Activated CD4-positive, alpha-beta memory T cell treated with anti-CD3 and anti-CD28 coated beads for 36 hours (primary cell): ENCODE measurements around the gene REC8. TPM values are rescaled to one million over a fixed set of nuclear protein-coding genes. Genes with fewer than 3 reads are reported as not detected.
"Not testable (repeated sequence)": the region's sequence is repeated elsewhere in the genome, so short reads cannot be mapped to it uniquely, and the experiment has no call there.

Source experiments
- CTCF ChIA-PET: fragments of 350-600 bp; sonication (Branson Sonifier 250); formaldehyde crosslinking; loops from one replicate; lab custom pipeline; 2021; ENCODE audit warnings: antibody characterized with exemption, inconsistent platforms; lab: Charles Lee
- POLR2A ChIA-PET: fragments of 350-600 bp; sonication (Branson Sonifier 250); formaldehyde crosslinking; loops from one replicate; lab custom pipeline; 2021; ENCODE audit warnings: antibody characterized with exemption; lab: Charles Lee
- DNase-seq: peaks from one replicate; pipeline ENCODE4 v3.0.0-alpha.2; 2020
- H3K27ac Mint-ChIP-seq: one replicate; pipeline ENCODE4 v1.8.0; 2021; ENCODE audit warnings: mixed read lengths
- H3K27me3 Mint-ChIP-seq: one replicate; pipeline ENCODE4 v1.8.0; 2021; ENCODE audit warnings: mixed read lengths
- H3K36me3 Mint-ChIP-seq: one replicate; pipeline ENCODE4 v1.8.0; 2021; ENCODE audit warnings: mixed read lengths
- H3K4me1 Mint-ChIP-seq: one replicate; pipeline ENCODE4 v1.8.0; 2021; ENCODE audit warnings: low read depth, mixed read lengths
- H3K4me3 Mint-ChIP-seq: one replicate; pipeline ENCODE4 v1.8.0; 2021; ENCODE audit warnings: mild to moderate bottlenecking, mixed read lengths
- H3K9me3 Mint-ChIP-seq: one replicate; pipeline ENCODE4 v1.8.0; 2021; ENCODE audit warnings: mixed read lengths
- intact Hi-C: fragments of 100-400 bp; cut with micrococcal nuclease; formaldehyde crosslinking; loops from one replicate; pipeline ENCODE4 v1.15.1; 2023
- total RNA-seq, 2 experiments: library from RNA; stranded (reverse); gene quantifications; one replicate each; pipeline ENCODE4 v1.2.3, GENCODE V29; 2021

Gene REC8
- total RNA-seq, 2 experiments from 2014 or later: 24.9 to 27.9 TPM

DNA sequence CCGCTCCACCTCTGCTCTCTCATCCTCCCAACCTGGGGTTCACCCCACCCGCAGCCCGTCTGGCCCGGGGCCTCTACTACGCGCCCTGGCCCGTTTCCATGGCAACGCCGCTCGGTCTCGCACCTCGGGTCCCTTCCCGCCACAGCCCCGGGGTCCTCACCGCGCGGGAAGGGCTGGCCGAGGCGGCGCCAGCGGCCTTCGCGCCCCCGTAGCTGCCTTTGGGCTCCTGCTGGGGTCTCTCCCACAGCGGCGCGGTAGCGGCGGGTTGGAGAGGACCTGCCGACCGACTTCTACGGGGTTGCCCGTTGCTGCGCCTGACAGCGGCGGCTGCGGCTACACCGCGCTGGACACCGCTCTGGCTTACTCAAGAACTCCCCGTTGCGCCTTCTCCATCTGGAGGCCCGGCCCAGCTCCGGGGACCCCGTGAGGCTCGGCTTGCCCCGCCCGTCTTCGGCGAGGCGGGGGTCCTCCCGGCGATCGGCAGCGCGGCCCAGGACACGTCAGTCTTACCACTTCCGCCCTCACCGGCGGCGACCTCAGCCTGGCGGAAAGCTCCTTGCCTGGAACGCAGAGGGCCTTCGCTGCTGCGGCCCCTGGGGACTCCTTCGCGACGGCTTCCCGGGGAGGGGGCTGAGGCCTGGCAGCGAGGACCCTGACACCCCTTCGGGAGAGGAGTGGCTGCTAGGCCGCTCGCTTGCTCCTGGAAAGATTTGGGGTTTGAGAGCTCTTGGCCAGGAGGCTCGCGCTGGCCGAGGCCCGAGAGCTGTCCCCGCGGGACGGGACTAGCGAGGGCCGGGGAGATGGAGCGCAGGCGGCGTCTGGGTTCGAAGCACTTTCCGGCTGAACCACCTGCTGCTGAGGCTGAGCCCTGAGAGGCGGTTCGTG is 23.5 kb downstream of the REC8 start, which contains the start of gene TM9SF1:
TM9SF1 (minus strand) TSS at position 256 of the 885 bp plus-strand sequence. CDS start 422 bp downstream, outside the sequence.
- H3K9me3 Mint-ChIP-seq: no peaks in the 10 kb centered on the region
- H3K4me1 Mint-ChIP-seq: peaks cover 55% of the 10 kb centered on the region
- intact Hi-C loops: loop anchor here (1.0 to 2.0 kb wide), 3 partner anchors 18 to 103 kb away; partner anchors contain the start of genes CHMP4A, DHRS1, EMC9 and NOP9
- no peaks in the 10 kb centered on the region for H3K27me3 Mint-ChIP-seq
- peak within 1 kb of the TSS; percentile 95 for H3K27ac Mint-ChIP-seq
- H3K36me3 Mint-ChIP-seq: peaks cover 37% of the 10 kb centered on the region
- ChIA-PET POLR2A (interaction anchor here (0.6 to 4.2 kb wide), 21 partner anchors 11 to 236 kb away, joined by 3 to 26 read pairs (median 4); partner anchors contain the start of genes CHMP4A, DCAF11, DHRS1 and EMC9), CTCF (interaction anchor here (0.9 to 2.8 kb wide), 16 partner anchors 16 to 236 kb away, joined by 3 to 10 read pairs (median 6); partner anchors contain the start of genes CHMP4A, CIDEB, IRF9 and LTB4R)
- H3K4me3 Mint-ChIP-seq: peak within 1 kb of the TSS; percentile 96
- DNase-seq: peak; percentile 91

DNA sequence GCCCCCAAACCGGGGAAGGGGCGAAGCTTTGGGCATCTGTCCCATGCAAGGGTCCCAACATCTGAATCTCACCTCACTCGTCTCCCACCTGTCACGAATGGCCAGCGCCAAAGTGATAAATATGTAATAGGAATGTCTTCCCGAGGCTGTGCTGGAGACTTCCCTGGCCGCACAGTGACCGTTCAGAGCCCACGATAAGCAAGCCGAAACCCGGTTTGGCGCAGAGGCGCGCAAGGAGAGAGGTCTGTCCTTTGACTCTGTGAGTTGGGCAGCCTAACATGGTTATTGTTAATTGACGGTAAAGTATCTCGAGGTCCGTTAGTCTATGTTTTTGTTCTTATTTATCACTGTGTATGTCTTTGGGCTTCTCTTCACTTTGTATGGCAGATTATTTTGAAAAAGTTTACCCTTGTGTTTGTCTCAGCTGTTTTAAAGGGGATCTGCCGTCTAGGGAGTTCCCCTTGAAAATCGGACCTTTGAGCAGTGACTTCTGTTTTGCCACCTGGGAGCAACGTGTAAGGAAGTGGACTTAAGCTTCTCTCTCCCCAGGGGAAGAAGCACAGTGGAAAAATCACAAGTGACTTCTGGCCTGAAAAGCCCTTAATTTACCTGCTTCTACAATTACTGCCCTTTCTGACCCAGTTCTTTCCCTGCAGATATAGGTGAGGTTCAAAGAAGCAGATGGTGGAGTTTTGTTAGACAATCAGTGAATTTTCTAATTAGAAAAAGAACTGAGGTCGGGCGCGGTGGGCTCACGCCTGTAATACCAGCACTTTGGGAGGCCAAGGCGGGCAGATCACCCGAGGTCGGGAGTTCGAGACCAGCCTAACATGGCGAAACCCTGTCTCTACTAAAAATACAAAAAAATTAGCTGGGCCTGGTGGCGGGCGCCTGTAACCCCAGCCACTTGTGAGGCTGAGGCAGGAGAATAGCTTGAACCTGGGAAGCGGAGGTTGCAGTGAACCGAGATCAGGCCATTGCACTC is 24.5 kb downstream of the REC8 start:
- Mint-ChIP-seq H3K4me1 (peaks cover 56% of the 10 kb centered on the region), H3K27me3 (no peaks in the 10 kb centered on the region), H3K9me3 (no peaks in the 10 kb centered on the region), H3K4me3 (peak overlapping the region; percentile 96), H3K27ac (peak overlapping the region; percentile 95), H3K36me3 (peaks cover 39% of the 10 kb centered on the region)
- no peak for DNase-seq
- intact Hi-C loops: no loop called here
- ChIA-PET CTCF (interaction anchor here (0.9 to 2.8 kb wide), 14 partner anchors 18 to 235 kb away, joined by 3 to 10 read pairs (median 6); partner anchors contain the start of genes CHMP4A, CIDEB, IRF9 and LTB4R), POLR2A (interaction anchor here (0.6 to 4.2 kb wide), 19 partner anchors 10 to 235 kb away, joined by 3 to 26 read pairs (median 5); partner anchors contain the start of genes CHMP4A, DCAF11, DHRS1 and EMC9)

DNA sequence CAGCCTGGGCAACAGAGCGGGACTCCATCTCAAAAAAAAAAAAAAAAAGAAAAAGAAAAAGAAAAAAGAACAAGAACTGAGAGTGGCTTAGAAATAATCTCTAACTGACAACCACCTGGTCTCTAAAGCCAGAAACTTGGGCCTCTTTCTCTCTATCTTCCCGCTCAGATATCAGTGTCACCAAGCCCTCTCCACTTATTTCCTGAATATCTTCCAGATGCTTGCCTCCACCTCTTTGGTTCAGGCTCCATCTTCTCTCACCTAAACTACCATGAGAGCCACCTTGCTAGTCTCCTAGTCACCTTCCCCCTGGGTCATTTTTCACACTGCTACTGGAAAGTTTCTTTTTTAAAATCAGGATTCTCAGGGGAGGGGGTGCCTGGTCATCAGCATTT is 25.2 kb downstream of the REC8 start:
- Mint-ChIP-seq H3K27ac (peak overlapping the region; percentile 73), H3K4me1 (peaks cover 55% of the 10 kb centered on the region)

DNA sequence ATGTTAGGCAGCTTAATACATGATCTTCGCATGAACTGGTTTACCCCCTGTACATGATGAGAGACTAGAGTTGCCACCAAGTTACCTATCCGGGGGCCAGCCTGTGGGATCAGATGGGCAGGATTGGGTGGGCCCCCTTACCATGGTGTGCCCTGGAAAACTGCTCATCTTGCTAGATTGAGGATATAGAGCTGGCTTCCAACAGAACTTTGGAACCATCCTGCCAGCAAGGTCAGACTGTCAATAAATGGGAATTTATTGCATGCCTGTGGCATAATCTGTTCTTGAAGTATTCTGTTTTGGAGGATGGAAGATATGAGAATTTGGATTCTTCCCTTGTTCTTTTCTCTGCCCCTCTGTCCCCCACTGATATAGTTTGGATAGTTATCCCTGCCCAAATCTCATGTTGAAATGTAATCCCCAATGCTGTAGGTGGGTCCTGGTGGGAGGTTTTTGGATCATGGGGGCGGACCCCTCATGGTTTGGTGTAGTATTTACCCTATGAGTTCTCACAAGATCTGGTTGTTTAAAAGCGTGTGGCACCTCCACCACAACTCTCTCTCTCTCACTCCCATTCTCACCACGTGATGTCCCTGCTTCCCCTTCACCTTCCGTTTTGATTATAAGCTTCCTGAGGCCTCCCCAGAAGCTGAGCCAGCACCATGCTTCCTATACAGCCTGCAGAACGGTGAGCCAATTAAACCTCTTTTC is 27.1 kb downstream of the REC8 start:
- DNase-seq: no peak
- intact Hi-C loops: no loop called here
- ChIA-PET POLR2A (interaction anchor here (0.8 to 1.5 kb wide), 2 partner anchors 10 to 13 kb away, joined by 3 to 7 read pairs; partner anchors contain the start of gene IPO4), CTCF (no interaction called here)
- Mint-ChIP-seq H3K4me3 (no peak overlapping the region), H3K9me3 (peaks cover 12% of the 10 kb centered on the region), H3K27me3 (no peaks in the 10 kb centered on the region), H3K27ac (peak overlapping the region; percentile 31), H3K4me1 (peaks cover 43% of the 10 kb centered on the region), H3K36me3 (peaks cover 43% of the 10 kb centered on the region)

More for the DNA sequence above, 25.2 kb downstream of the REC8 start:
- CTCF ChIA-PET: interaction anchor here (1.8 to 2.8 kb wide), 3 partner anchors 36 to 111 kb away, joined by 6 to 10 read pairs (median 7); partner anchors contain the start of genes CIDEB, IRF9 and TINF2
- DNase-seq: no peak
- peaks cover 3% of the 10 kb centered on the region for H3K9me3 Mint-ChIP-seq
- H3K36me3 Mint-ChIP-seq: peaks cover 40% of the 10 kb centered on the region
- peak overlapping the region; percentile 96 for H3K4me3 Mint-ChIP-seq
- POLR2A ChIA-PET: interaction anchor here (2.6 to 2.8 kb wide), 2 partner anchors 19 to 50 kb away, joined by 18 to 20 read pairs; partner anchors contain the start of genes MDP1, PSME2 and RNF31
- intact Hi-C loops: no loop called here
- H3K27me3 Mint-ChIP-seq: no peaks in the 10 kb centered on the region

DNA sequence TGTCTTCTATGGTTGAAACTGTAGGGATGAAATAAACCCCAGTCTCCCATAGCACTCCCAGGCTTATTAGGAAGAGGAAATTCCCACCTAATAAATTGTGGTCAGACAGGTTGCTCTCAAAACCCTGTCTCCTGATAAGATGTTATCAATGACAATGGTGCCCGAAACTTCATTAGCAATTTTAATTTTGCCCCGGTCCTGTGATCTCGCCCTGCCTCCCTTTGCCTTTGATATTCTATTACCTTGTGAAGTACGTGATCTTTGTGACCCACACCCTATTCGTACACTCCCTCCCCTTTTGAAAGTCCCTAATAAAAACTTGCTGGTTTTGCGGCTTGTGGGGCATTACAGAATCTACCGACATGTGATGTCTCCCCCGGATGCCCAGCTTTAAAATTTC is 30.7 kb downstream of the REC8 start:
- H3K27me3 Mint-ChIP-seq, intact Hi-C loops, POLR2A ChIA-PET, DNase-seq, H3K27ac Mint-ChIP-seq, H3K4me3 Mint-ChIP-seq: not testable (repeated sequence)
- CTCF ChIA-PET: interaction anchor here (1.4 to 1.8 kb wide), 2 partner anchors 94 to 105 kb away, joined by 3 to 6 read pairs; partner anchors contain the start of gene CIDEB
- H3K4me1 Mint-ChIP-seq: peaks cover 37% of the 10 kb centered on the region
- peaks cover 63% of the 10 kb centered on the region for H3K36me3 Mint-ChIP-seq
- peaks cover 12% of the 10 kb centered on the region for H3K9me3 Mint-ChIP-seq

DNA sequence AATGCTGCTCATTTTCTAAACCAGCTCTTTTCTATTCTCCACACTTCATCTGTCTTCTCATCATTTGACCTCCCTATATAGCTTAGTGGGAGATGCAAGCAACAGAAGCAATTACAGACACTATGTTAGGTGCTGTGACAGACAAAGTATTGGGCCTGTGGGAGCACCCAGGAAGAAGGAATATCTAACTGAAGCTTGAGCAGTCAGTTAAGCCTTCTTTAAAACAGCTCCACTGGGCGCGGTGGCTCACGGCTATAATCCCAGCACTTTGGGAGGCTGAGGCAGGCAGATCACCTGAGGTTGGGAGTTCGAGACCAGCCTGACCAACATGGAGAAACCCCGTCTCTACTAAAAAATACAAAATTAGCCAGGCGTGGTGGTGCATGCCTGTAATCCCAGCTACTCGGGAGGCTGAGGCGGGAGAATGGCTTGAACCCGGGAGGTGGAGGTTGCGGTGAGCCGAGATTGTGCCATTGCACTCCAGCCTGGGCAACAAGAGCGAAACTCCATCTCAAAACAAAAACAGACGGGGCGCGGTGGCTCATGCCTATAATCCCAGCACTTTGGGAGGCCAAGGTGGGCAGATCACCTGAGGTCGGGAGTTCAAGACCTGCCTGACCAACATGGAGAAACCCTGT is 31.5 kb downstream of the REC8 start:
- Mint-ChIP-seq H3K4me1 (peaks cover 36% of the 10 kb centered on the region), H3K9me3 (peaks cover 12% of the 10 kb centered on the region), H3K36me3 (peaks cover 68% of the 10 kb centered on the region)
- H3K27me3 Mint-ChIP-seq, DNase-seq, H3K4me3 Mint-ChIP-seq, intact Hi-C loops, H3K27ac Mint-ChIP-seq: not testable (repeated sequence)
- ChIA-PET POLR2A (interaction anchor here (1.3 kb wide), 2 partner anchors 10 to 21 kb away, joined by 3 to 11 read pairs; partner anchors contain the start of gene CHMP4A), CTCF (interaction anchor here (1.4 to 1.8 kb wide), 2 partner anchors 93 to 104 kb away, joined by 3 to 6 read pairs; partner anchors contain the start of gene CIDEB)

DNA sequence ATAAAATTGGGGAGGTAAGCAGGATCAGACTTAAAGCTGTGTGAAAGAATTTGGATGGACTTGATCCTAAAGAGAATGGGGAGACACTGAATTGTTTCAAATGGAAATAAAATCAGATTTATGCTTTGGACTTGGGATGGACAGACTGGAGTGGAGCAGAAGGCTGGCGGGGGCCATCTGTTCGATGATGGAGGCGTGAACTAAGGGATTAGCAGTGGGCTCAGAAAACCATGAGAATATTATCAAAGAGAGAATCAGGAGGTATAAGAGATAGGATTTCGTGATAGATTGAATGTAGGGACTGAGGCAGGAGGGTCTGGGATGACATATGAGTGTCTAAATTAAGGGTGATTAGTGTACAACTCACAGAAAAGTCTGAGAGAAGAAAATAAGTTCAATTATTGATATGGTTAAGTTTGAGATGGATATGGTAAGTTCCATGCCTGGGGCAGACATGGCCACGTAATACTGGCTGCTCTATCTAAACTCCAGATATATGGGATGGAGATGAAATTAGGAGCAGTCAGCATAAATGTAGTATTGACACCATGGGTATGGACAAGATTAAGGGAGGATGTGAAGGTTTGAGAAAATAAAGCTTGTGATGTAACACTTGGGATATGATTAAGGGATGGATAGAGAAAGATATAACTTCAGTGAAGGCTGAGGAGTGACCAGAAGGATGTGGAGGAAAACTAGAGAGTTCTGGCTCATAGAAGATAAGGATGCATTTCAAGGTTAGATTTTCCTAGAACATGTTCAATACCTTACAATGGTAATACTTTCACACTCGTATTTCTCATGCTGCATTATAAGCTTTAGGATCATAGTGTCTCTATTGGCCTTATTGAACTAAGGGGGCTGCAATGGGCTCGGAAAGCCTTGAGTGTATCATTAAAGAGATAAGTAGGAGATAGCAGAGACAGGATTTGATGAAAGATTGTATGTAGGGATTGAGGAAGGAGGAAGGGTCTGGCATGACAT is 32.6 kb downstream of the REC8 start:
- POLR2A ChIA-PET: interaction anchor here (1.3 to 3.7 kb wide), 3 partner anchors 9 to 22 kb away, joined by 3 to 14 read pairs (median 11); partner anchors contain the start of genes CHMP4A and TM9SF1
- H3K4me3 Mint-ChIP-seq: no peak overlapping the region
- H3K9me3 Mint-ChIP-seq: peaks cover 12% of the 10 kb centered on the region
- H3K27me3 Mint-ChIP-seq: no peaks in the 10 kb centered on the region
- no peak for DNase-seq
- H3K36me3 Mint-ChIP-seq: peaks cover 65% of the 10 kb centered on the region
- no peak overlapping the region for H3K27ac Mint-ChIP-seq
- CTCF ChIA-PET: interaction anchor here (1.8 kb wide), 1 partner anchor 103 kb away, joined by 6 read pairs; the partner anchor contains the start of gene CIDEB
- peaks cover 27% of the 10 kb centered on the region for H3K4me1 Mint-ChIP-seq
- intact Hi-C loops: no loop called here

DNA sequence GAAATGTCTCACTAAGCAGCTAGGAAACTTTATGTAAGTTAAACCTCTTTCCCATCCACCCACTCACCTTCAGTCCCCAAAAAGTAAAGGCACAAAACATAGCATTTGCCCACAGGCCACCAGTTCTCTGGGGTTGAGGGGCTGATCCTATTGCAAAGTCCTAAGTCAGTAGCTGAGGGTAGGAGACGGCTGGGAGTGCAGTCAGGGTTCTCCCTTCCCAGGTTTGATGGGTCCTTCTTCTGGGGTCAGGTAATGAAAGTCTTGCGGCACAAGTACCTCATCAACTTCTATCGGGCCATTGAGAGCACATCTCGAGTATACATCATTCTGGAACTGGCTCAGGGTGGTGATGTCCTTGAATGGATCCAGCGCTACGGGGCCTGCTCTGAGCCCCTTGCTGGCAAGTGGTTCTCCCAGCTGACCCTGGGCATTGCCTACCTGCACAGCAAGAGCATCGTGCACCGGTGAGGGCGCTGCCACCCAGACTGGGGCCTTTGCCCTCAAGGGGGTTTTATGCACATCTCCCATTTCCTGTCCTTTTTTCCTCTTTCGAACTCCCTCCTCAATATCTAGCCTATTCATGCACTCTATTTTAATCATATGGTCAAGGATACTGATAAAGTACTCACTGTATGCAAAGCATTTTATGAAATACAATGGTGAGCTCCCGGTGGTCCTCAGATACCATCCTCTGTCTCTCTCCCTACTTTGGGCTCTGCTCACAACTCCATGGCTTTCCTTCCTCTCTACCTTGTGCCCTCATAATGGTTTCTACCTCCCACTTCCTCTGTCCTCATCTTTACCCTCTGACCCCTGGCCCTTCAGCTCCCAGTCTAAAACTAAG is 34.6 kb downstream of the REC8 start:
- peak overlapping the region; percentile 5 for H3K27ac Mint-ChIP-seq
- peaks cover 12% of the 10 kb centered on the region for H3K9me3 Mint-ChIP-seq
- H3K4me1 Mint-ChIP-seq: peaks cover 27% of the 10 kb centered on the region
- H3K27me3 Mint-ChIP-seq: no peaks in the 10 kb centered on the region
- ChIA-PET CTCF (interaction anchor here (0.8 to 1.1 kb wide), 2 partner anchors 9 to 90 kb away, joined by 3 read pairs; partner anchors contain the start of gene MDP1), POLR2A (interaction anchor here (3.7 kb wide), 1 partner anchor 11 kb away, joined by 14 read pairs; the partner anchor contains the start of gene TM9SF1)
- peaks cover 73% of the 10 kb centered on the region for H3K36me3 Mint-ChIP-seq
- intact Hi-C loops: no loop called here
- no peak for DNase-seq
- H3K4me3 Mint-ChIP-seq: no peak overlapping the region
